Activated T-cell treated with anti-CD3 and anti-CD28 coated beads for 24 hours (primary cell): ENCODE measurements around the gene TCF4.

Source experiments
- DNase-seq: peaks from one replicate; pipeline ENCODE4 v3.0.0-alpha.2; 2020; ENCODE audit warnings: low read depth

Gene TCF4

DNA sequence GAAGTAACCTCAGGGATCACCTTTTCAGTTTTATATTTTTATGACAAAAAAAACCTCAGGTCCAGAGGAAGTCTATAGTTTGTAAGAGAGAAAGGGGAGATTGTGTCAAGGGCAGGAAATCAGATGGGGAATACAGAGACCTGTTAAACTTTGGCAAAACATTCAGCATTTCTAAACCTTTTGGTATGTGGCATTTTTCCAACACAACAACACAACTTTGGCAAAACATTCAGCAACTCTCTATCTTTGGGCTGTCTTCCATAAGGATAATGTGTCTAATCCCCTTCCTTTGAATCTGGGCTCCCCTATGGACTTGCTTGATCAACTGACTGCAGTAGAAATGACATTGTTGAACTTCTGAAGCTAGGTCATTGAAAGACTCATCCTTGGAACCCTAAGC, 408.2 kb downstream of the TCF4 start:
- DNase-seq: no peak

DNA sequence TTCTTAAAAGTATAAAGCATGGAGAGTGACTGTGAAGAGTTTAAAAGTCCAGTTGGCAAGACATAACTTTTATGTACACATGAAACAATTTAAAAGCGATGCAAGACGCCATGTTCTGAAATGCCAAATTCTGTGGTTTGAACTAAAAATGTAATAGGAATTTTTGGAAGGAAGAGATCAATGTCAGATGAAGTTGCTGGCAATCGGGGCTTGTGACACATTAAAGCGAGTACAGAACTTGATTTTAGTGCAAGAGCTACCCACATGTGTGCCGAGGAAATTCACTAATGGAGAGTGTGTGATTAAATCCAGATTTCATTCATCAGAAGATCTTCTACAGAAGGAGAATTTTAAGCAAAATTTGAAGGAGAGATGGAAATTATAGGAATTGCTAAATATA, 408.6 kb downstream of the TCF4 start:
- DNase-seq: no peak

DNA sequence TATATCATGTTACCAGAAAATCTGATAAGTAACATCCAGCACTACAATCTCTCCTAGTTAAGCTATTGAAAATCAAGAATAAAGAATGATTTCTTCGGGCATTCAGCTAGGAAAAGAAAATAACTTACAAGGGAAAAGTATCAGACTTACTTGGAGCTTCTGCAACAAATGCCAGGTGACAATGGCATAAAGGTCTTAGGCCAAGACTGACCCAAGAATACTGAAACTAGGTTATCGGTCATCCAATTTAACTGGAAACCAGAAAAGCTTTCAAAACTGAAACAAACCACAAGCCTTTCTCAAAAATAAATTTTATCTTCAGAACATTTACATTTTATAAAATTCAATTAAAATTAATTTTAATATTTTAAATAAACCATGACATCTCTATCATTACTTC, 414.7 kb downstream of the TCF4 start:
- no peak for DNase-seq
